ENCODE data around the gene TUBB3.

TUBB3 gene

GRCh38 chr16:89919535-89920406, 3.4 kb upstream of the TUBB3 start:
- H3K9me3 ChIP-seq (ENCODE audit: control extremely low read depth in 1 of 5, control insufficient read depth in 4 of 5, insufficient read depth in 2 of 5, low read depth in 1 of 5, low read length in 4 of 5), result no peaks in the 10 kb centered on the region
- 91% methylated on average over 52 of the region's 52 CpGs for WGBS (ENCODE audit: insufficient coverage)
- CTCF ChIA-PET, result interaction anchor here (0.9 to 2.8 kb wide), 5 partner anchors 12 to 50 kb away, joined by 3 to 12 read pairs (median 3); no protein-coding TSS in a partner anchor
- no peak for DNase-seq
- POLR2A ChIA-PET, result interaction anchor here (1.2 kb wide), 1 partner anchor 10 kb away, joined by 5 read pairs; no protein-coding TSS in a partner anchor
- H3K27me3 ChIP-seq (replicated peaks in 2 of 5; ENCODE audit: control insufficient read depth in 4 of 5, insufficient read depth in 5 of 5, low read length in 4 of 5), result peaks cover 0 to 61% (median 17%) of the 10 kb centered on the region in 5 experiments
- no peak overlapping the region for H3K4me3 ChIP-seq (ENCODE audit: control insufficient read depth in 1 of 7, extremely low read depth in 1 of 7, insufficient read depth in 4 of 7, low read depth in 2 of 7, low read length in 6 of 7)
- no peaks in the 10 kb centered on the region for H3K36me3 ChIP-seq (ENCODE audit: control insufficient read depth in 4 of 4, insufficient read depth in 4 of 4, low read length in 3 of 4)
- H3K4me1 ChIP-seq (ENCODE audit: control extremely low read depth in 1 of 4, control insufficient read depth in 4 of 4, insufficient read depth in 4 of 4, low read length in 3 of 4), result peaks cover 0 to 70% (median 68%) of the 10 kb centered on the region in 4 experiments
- H3K27ac ChIP-seq (ENCODE audit: insufficient read depth in 1 of 2, low read depth in 1 of 2, low read length in 2 of 2, poor library complexity in 1 of 2, severe bottlenecking in 2 of 2), result no peak overlapping the region

DNA sequence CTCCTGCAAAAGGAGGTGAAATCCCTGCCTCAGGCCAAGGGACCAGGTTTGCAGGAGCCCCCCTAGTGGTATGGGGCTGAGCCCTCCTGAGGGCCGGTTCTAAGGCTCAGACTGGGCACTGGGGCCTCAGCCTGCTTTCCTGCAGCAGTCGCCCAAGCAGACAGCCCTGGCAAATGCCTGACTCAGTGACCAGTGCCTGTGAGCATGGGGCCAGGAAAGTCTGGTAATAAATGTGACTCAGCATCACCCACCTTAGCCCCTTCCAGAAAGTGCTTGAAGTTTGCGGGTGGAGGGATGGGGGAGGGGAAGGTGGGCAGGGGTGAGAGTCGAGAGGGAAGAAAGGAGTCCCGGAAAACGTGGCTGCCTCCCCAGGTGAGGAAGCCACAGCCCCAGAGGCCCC, 2.4 kb upstream of the TUBB3 start:
- no peak for DNase-seq
- H3K4me3 ChIP-seq (ENCODE audit: control insufficient read depth in 1 of 7, extremely low read depth in 1 of 7, insufficient read depth in 4 of 7, low read depth in 2 of 7, low read length in 6 of 7), result peak overlapping the region in 1 of 7 experiments; percentile 69
- no peaks in the 10 kb centered on the region for H3K36me3 ChIP-seq (ENCODE audit: control insufficient read depth in 4 of 4, insufficient read depth in 4 of 4, low read length in 3 of 4)
- peaks cover 0 to 78% (median 73%) of the 10 kb centered on the region in 4 experiments for H3K4me1 ChIP-seq (ENCODE audit: control extremely low read depth in 1 of 4, control insufficient read depth in 4 of 4, insufficient read depth in 4 of 4, low read length in 3 of 4)
- 32% methylated on average over 5 of the region's 6 CpGs for WGBS (ENCODE audit: insufficient coverage)
- CTCF ChIA-PET, result interaction anchor here (1.5 kb wide), 1 partner anchor 9 kb away, joined by 4 read pairs; no protein-coding TSS in a partner anchor
- POLR2A ChIA-PET, result no interaction called here
- no peak overlapping the region for H3K27ac ChIP-seq (ENCODE audit: insufficient read depth in 1 of 2, low read depth in 1 of 2, low read length in 2 of 2, poor library complexity in 1 of 2, severe bottlenecking in 2 of 2)
- peaks cover 0 to 70% (median 22%) of the 10 kb centered on the region in 5 experiments for H3K27me3 ChIP-seq (replicated peaks in 2 of 5; ENCODE audit: control insufficient read depth in 4 of 5, insufficient read depth in 5 of 5, low read length in 4 of 5)
- H3K9me3 ChIP-seq (ENCODE audit: control extremely low read depth in 1 of 5, control insufficient read depth in 4 of 5, insufficient read depth in 2 of 5, low read depth in 1 of 5, low read length in 4 of 5), result no peaks in the 10 kb centered on the region

- CTCF ChIA-PET, result interaction anchor here (1.0 to 1.5 kb wide), 3 partner anchors 9 to 27 kb away, joined by 3 to 5 read pairs (median 4); no protein-coding TSS in a partner anchor
- DNase-seq, result no peak
- POLR2A ChIA-PET, result interaction anchor here (0.8 kb wide), 1 partner anchor 11 kb away, joined by 3 read pairs; no protein-coding TSS in a partner anchor
- 42% methylated on average over 14 of the region's 14 CpGs for WGBS (ENCODE audit: insufficient coverage)
- Histone ChIP-seq H3K27me3 (replicated peaks in 2 of 5; ENCODE audit: control insufficient read depth in 4 of 5, insufficient read depth in 5 of 5, low read length in 4 of 5) (peaks cover 0 to 73% (median 22%) of the 10 kb centered on the region in 5 experiments), H3K9me3 (ENCODE audit: control extremely low read depth in 1 of 5, control insufficient read depth in 4 of 5, insufficient read depth in 2 of 5, low read depth in 1 of 5, low read length in 4 of 5) (no peaks in the 10 kb centered on the region), H3K4me1 (ENCODE audit: control extremely low read depth in 1 of 4, control insufficient read depth in 4 of 4, insufficient read depth in 4 of 4, low read length in 3 of 4) (peaks cover 0 to 82% (median 76%) of the 10 kb centered on the region in 4 experiments), H3K36me3 (ENCODE audit: control insufficient read depth in 4 of 4, insufficient read depth in 4 of 4, low read length in 3 of 4) (no peaks in the 10 kb centered on the region), H3K27ac (ENCODE audit: insufficient read depth in 1 of 2, low read depth in 1 of 2, low read length in 2 of 2, poor library complexity in 1 of 2, severe bottlenecking in 2 of 2) (no peak overlapping the region), H3K4me3 (ENCODE audit: control insufficient read depth in 1 of 7, extremely low read depth in 1 of 7, insufficient read depth in 4 of 7, low read depth in 2 of 7, low read length in 6 of 7) (peak overlapping the region in 3 of 7 experiments; percentile 56 to 69 (median 61))
Observed at GRCh38 chr16:89921131-89921701, 1.9 kb upstream of the TUBB3 start.

GRCh38 chr16:89921702-89922476, 1.3 kb upstream of the TUBB3 start:
- ChIA-PET CTCF (interaction anchor here (0.9 to 1.5 kb wide), 5 partner anchors 10 to 43 kb away, joined by 3 to 5 read pairs (median 4); no protein-coding TSS in a partner anchor), POLR2A (interaction anchor here (0.8 kb wide), 1 partner anchor 10 kb away, joined by 3 read pairs; no protein-coding TSS in a partner anchor)
- H3K27ac ChIP-seq (ENCODE audit: insufficient read depth in 1 of 2, low read depth in 1 of 2, low read length in 2 of 2, poor library complexity in 1 of 2, severe bottlenecking in 2 of 2), result no peak overlapping the region
- peaks cover 0 to 85% (median 79%) of the 10 kb centered on the region in 4 experiments for H3K4me1 ChIP-seq (ENCODE audit: control extremely low read depth in 1 of 4, control insufficient read depth in 4 of 4, insufficient read depth in 4 of 4, low read length in 3 of 4)
- 5% methylated on average over 19 of the region's 22 CpGs for WGBS (ENCODE audit: insufficient coverage)
- peaks cover 0 to 73% (median 22%) of the 10 kb centered on the region in 5 experiments for H3K27me3 ChIP-seq (replicated peaks in 2 of 5; ENCODE audit: control insufficient read depth in 4 of 5, insufficient read depth in 5 of 5, low read length in 4 of 5)
- H3K9me3 ChIP-seq (ENCODE audit: control extremely low read depth in 1 of 5, control insufficient read depth in 4 of 5, insufficient read depth in 2 of 5, low read depth in 1 of 5, low read length in 4 of 5), result no peaks in the 10 kb centered on the region
- H3K4me3 ChIP-seq (ENCODE audit: control insufficient read depth in 1 of 7, extremely low read depth in 1 of 7, insufficient read depth in 4 of 7, low read depth in 2 of 7, low read length in 6 of 7), result peak overlapping the region in 5 of 7 experiments; percentile 34 to 69 (median 61)
- no peaks in the 10 kb centered on the region for H3K36me3 ChIP-seq (ENCODE audit: control insufficient read depth in 4 of 4, insufficient read depth in 4 of 4, low read length in 3 of 4)
- DNase-seq, result peak in 2 of 3 donors; percentile 25 to 27

GRCh38 chr16:89922477-89922883, 662 bp upstream of the TUBB3 start:
- Histone ChIP-seq H3K27ac (ENCODE audit: insufficient read depth in 1 of 2, low read depth in 1 of 2, low read length in 2 of 2, poor library complexity in 1 of 2, severe bottlenecking in 2 of 2) (no peak overlapping the region), H3K36me3 (ENCODE audit: control insufficient read depth in 4 of 4, insufficient read depth in 4 of 4, low read length in 3 of 4) (no peaks in the 10 kb centered on the region), H3K4me1 (ENCODE audit: control extremely low read depth in 1 of 4, control insufficient read depth in 4 of 4, insufficient read depth in 4 of 4, low read length in 3 of 4) (peaks cover 0 to 80% (median 75%) of the 10 kb centered on the region in 4 experiments), H3K4me3 (ENCODE audit: control insufficient read depth in 1 of 7, extremely low read depth in 1 of 7, insufficient read depth in 4 of 7, low read depth in 2 of 7, low read length in 6 of 7) (peak overlapping the region in 6 of 7 experiments; percentile 32 to 69 (median 58)), H3K9me3 (ENCODE audit: control extremely low read depth in 1 of 5, control insufficient read depth in 4 of 5, insufficient read depth in 2 of 5, low read depth in 1 of 5, low read length in 4 of 5) (no peaks in the 10 kb centered on the region), H3K27me3 (replicated peaks in 2 of 5; ENCODE audit: control insufficient read depth in 4 of 5, insufficient read depth in 5 of 5, low read length in 4 of 5) (peaks cover 0 to 76% (median 22%) of the 10 kb centered on the region in 5 experiments)
- peak in 2 of 3 donors; percentile 67 to 68 for DNase-seq
- WGBS (ENCODE audit: insufficient coverage), result 1% methylated on average over 16 of the region's 31 CpGs
- POLR2A ChIA-PET, result no interaction called here
- CTCF ChIA-PET, result interaction anchor here (0.9 to 1.5 kb wide), 3 partner anchors 14 to 43 kb away, joined by 3 to 4 read pairs (median 3); no protein-coding TSS in a partner anchor

DNA sequence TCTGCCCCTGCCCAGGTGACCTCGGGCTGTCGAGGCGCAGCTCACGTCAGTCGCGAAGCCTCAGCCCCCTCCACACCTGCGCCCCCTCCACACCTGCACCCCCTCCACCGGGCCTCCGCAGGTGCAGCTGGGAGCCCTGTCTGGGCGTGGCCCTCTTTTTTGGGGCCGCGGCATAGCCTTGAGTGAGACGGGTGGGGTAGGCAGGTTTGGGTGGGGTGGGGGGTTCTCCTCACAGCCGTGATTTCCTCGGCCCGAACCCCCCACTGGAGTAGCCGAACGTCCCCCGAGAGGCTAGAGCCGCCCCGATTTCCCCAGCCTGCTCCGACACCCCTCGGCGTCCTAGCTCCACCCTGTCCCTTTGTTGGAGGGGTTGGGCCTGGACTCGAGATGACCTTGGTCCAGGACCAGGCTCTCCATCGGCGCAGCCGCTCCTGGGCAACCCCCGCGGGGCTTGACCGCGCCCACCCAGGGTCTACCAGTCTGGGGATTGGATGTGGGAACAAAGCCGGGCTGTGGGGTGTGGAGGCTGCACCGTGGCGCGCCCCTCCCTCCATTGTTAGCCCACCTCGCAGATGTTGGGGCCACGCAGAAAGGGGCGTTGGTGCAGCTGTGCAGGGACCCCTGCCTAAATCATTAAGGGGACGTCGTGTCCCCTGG, 626 bp downstream of the TUBB3 start:
- WGBS (ENCODE audit: insufficient coverage), result 2% methylated on average over 7 of the region's 41 CpGs
- no peak for DNase-seq
- Histone ChIP-seq H3K27me3 (replicated peaks in 2 of 5; ENCODE audit: control insufficient read depth in 4 of 5, insufficient read depth in 5 of 5, low read length in 4 of 5) (peaks cover 0 to 80% (median 22%) of the 10 kb centered on the region in 5 experiments), H3K4me1 (ENCODE audit: control extremely low read depth in 1 of 4, control insufficient read depth in 4 of 4, insufficient read depth in 4 of 4, low read length in 3 of 4) (peaks cover 0 to 67% (median 62%) of the 10 kb centered on the region in 4 experiments), H3K27ac (ENCODE audit: insufficient read depth in 1 of 2, low read depth in 1 of 2, low read length in 2 of 2, poor library complexity in 1 of 2, severe bottlenecking in 2 of 2) (no peak overlapping the region), H3K9me3 (ENCODE audit: control extremely low read depth in 1 of 5, control insufficient read depth in 4 of 5, insufficient read depth in 2 of 5, low read depth in 1 of 5, low read length in 4 of 5) (no peaks in the 10 kb centered on the region), H3K36me3 (ENCODE audit: control insufficient read depth in 4 of 4, insufficient read depth in 4 of 4, low read length in 3 of 4) (no peaks in the 10 kb centered on the region), H3K4me3 (ENCODE audit: control insufficient read depth in 1 of 7, extremely low read depth in 1 of 7, insufficient read depth in 4 of 7, low read depth in 2 of 7, low read length in 6 of 7) (peak overlapping the region in 4 of 7 experiments; percentile 19 to 69 (median 58))
- POLR2A ChIA-PET, result no interaction called here
- CTCF ChIA-PET, result interaction anchor here (1.4 to 1.7 kb wide), 2 partner anchors 15 to 24 kb away, joined by 3 to 4 read pairs; no protein-coding TSS in a partner anchor
